ENCODE measurements around the gene EHD2.

DNA sequence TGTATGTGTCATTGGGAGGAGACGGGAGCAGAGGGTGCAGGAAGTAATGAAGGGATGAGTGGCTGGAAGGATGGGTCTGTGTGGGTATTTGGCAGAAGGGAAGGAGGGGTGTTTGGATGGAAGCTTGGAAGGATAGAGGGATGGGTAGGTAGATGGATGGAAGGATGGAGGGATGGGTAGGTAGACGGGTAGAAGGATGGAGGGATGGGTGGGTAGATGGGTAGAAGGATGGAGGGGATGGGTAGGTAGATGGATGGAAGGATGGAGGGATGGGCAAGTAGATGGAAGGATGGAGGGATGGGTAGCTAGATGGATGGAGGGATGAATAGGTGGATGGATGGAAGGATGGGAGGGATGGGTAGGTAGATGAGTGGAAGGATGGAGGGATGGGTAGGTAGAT, 41.7 kb upstream of the EHD2 start:
- TF ChIP-seq GATA2 (IDR thresholded peaks at IDR 0.05; ENCODE audit: low read depth, low read length) (no peak), GATA3 (IDR thresholded peaks at IDR 0.05; ENCODE audit: low read depth, low read length) (no peak)
